ENCODE data around the gene GGCT.

- TF ChIP-seq CTCF (IDR thresholded peaks at IDR 0.05; ENCODE audit: extremely low read depth in 1 of 2, insufficient read depth in 1 of 2, low read depth in 1 of 2, low read length in 2 of 2) (no peak), EZH2 (IDR thresholded peaks at IDR 0.05; ENCODE audit: borderline replicate concordance, low read depth, low read length, severe bottlenecking) (no peak), POLR2A (IDR thresholded peaks at IDR 0.05; ENCODE audit: low read depth, low read length) (no peak), GATA2 (IDR thresholded peaks at IDR 0.05; ENCODE audit: insufficient read depth, insufficient read length, low read depth, low read length) (no peak), POLR2AphosphoS5 (IDR thresholded peaks at IDR 0.05; ENCODE audit: insufficient read depth, low read depth, low read length) (no peak), JUN (IDR thresholded peaks at IDR 0.05; ENCODE audit: borderline replicate concordance, insufficient read depth, insufficient read length, low read depth) (no peak)
Measured at GRCh38 chr7:30491417-30491816, 13.2 kb downstream of the GGCT start.
